ENCODE measurements around the gene ZG16B.

The ZG16B gene

GRCh38 chr16:2806286-2806685 lies 23.8 kb upstream of the ZG16B start:
- no peak for DNase-seq

DNA sequence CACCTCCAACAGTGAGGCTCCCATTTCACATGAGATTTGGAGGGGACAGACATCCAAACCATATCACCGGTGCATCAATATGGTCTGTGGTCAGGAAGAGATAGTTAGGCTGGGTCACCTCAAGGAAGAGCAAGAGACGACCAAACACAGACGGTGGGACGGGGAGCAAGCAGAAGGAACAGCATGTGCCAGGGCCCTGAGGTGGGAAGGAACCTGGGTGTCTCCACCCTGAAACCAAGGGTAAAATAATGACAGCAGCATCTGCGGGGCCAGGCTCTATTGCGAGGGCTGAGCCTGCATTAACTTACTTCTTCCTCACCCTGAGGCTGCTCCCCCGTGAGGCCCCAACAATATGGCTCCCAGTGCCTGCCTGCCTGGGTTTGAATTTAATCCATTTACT lies 21.9 kb upstream of the ZG16B start:
- no peak for DNase-seq

- DNase-seq = no peak
Measured at GRCh38 chr16:2809149-2809760, 20.8 kb upstream of the ZG16B start.

- DNase-seq = no peak
Measured at GRCh38 chr16:2810651-2811050, 19.5 kb upstream of the ZG16B start.

DNA sequence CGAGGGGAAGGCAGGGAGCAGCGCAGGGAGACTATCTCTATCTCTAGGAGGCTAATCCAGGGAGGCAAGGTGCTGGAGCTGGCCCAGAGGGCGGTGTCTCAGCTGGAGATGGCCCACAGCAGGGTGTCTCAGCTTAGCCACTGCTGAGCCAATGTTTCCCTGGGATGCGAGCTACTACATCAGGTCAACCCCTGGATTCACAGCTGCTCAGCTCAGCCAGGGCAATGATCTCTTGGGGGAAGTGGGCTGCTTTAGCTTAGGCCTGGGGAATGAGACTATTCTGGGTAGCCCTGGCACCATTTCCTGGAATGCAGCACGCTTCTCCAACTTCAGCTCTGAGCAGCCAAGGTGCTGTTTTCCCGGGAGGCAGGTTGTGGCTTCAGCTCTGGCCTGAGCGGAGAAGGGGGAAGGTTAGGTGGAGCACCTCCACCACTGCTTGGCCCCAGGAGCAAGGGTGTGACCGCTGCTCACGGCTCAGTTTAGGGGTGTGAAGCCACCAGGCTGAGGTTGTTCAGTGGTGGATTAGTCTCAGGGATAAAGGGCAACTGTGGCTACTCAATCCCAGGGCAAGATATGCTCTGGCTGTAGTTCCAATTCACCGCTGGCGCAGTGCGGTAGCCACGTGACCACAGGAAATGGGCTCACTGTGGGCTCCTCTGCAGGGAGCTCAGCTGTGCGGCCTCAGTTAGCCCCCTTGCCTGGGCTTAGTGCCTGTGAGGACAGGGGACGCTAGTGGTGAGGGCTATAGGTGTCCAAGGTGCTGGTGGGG lies 18.2 kb upstream of the ZG16B start:
- DNase-seq = no peak

DNA sequence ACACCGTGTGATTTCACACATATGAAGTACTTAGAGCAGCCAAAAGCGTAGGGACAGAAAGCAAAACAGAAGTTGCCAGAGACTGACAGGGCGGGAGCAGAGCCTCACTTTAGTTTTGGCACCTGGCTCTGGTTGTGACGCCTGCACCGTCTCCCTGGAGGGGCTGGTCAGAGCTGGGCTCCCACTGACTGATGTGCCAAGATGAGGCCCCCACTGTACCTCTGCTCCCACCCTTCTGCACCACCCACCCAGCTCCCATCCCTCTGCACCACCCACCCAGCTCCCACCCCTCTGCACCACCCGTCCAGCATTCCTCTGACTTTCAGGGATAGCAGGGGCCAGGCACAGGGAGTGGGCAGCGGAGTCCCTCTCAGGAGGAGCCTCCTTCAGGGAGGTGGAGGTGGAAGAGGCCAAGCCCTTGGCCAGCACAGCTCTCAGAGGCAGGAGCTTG lies 16.3 kb upstream of the ZG16B start:
- no peak for DNase-seq

GRCh38 chr16:2814551-2815298 lies 15.4 kb upstream of the ZG16B start:
- no peak for DNase-seq

- DNase-seq = no peak
Measured at GRCh38 chr16:2815299-2815771, 14.8 kb upstream of the ZG16B start.

DNA sequence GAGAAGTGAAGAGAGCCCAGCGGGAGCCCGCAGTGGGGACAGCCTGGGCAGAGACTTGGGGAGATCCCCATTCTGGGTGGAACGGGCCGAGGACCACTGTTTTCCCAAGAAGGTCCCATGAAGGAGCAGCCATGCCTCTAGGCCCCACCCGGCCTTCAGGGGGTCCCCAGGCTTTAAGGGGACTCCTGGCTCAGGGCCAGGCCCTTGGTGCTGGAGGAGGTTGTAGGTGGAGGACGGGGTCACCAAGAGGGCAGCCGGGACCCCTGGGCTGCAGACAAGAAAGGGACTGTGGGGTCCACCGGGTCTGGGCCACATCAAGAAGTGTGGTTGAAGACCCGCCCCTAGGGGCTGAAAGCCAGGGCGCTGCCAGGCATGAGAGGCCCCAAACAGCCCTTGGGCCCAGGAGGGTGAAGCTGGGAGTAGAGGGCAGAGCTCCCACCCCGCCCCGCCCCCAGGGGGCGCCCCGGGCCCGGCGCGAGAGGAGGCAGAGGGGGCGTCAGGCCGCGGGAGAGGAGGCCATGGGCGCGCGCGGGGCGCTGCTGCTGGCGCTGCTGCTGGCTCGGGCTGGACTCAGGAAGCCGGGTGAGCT lies 13.3 kb upstream of the ZG16B start, which contains the start of gene PRSS21:
TSS of gene PRSS21 (plus strand) at position 487 of the 589 bp plus-strand sequence. CDS start at position 519, 32 bp downstream.
- no peak for DNase-seq

DNA sequence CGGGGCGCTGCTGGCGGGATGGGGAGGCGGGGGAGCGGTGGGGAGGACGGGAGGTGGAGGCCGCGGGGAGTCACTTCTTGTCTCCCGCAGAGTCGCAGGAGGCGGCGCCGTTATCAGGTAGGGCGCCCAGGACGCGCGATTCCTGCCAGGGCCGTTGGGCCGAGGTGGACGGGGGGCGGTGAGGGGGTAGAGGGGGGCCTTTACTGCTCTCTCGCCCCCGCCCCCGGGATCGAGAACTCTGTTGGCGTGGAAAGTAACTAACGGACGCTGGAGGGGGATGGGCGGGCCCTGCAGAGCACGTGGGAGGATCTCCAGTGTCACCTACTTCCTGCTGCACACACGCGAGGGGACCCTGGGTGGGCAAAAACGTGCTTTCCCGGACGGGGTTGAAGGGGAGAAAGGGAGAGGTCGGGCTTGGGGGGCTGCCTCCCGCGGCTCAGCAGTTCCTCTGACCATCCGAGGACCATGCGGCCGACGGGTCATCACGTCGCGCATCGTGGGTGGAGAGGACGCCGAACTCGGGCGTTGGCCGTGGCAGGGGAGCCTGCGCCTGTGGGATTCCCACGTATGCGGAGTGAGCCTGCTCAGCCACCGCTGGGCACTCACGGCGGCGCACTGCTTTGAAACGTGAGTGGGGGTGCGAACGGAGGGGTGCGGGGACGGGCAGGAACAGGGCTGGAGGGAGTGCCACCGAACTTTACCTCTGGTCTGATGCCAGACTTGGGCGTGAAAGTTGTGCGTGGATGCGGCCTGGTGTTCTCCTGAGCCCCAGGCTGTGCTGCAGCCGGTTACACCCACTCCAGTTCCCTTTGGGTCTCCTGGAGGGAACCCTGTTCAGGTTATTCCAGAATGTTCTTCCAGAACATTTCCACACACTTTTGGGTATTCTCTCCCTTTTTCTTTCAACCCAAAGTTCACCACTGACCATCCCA lies 12.5 kb upstream of the ZG16B start:
- DNase-seq = no peak

DNA sequence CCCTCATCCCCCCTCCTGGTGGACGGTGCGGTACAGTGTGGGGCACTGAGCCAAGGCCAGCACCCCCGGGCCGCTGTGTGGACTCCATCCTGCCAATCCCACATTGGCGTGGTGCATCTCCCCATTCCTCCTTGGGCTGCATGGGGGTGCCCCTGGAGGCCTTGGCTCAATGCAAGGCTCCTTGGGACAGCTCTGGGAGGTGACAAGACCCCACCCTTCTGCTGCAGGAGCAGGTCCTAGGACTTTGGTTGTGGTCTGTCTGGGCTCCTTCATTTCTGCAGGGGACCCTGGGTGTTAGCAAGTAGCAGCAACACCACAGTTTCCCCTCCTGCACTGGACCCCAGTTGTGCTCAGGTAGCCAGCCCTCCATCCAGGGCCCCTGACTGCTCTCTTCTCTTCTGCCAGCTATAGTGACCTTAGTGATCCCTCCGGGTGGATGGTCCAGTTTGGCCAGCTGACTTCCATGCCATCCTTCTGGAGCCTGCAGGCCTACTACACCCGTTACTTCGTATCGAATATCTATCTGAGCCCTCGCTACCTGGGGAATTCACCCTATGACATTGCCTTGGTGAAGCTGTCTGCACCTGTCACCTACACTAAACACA lies 11.7 kb upstream of the ZG16B start:
- no peak for DNase-seq

DNA sequence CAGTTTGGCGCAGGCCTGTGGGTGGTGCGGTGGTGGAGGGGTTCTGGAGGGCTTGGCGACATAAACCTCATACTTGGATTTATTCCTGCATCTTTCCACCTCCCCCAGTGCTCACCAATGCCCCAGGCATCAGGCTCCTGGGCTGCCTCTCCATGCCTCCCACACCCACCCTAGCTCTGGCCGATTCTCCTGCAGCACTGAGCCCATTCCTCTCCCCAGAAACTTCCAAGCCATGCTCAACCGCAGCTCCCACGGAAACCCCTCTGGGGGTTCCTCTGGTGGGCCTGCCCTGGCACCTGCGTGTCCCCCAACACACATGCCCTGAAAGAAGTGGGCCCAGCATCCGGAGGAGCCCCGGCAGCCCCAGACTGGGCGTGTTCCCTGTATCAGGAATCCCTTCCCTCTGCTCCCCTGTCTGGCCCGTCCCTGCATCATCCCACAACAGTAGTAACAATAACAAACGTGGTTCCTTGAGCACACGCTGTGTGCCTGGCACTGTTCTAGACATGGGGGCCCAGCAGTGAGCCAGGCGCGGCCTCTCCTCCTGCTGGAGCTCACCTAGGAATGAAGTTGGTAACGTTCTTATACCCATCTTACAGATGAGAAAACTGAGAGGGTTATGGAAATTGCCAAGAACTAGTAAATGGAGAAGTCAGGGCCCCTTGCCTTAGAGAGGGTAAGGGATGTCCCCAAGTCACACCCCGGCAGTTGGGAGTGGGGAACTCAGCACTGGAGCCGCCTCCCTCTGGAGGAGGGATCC lies 10.7 kb upstream of the ZG16B start:
- no peak for DNase-seq

- DNase-seq = no peak
Measured at GRCh38 chr16:2819939-2820835, 9.9 kb upstream of the ZG16B start.

GRCh38 chr16:2820836-2821486 lies 9.1 kb upstream of the ZG16B start:
- DNase-seq = no peak

DNA sequence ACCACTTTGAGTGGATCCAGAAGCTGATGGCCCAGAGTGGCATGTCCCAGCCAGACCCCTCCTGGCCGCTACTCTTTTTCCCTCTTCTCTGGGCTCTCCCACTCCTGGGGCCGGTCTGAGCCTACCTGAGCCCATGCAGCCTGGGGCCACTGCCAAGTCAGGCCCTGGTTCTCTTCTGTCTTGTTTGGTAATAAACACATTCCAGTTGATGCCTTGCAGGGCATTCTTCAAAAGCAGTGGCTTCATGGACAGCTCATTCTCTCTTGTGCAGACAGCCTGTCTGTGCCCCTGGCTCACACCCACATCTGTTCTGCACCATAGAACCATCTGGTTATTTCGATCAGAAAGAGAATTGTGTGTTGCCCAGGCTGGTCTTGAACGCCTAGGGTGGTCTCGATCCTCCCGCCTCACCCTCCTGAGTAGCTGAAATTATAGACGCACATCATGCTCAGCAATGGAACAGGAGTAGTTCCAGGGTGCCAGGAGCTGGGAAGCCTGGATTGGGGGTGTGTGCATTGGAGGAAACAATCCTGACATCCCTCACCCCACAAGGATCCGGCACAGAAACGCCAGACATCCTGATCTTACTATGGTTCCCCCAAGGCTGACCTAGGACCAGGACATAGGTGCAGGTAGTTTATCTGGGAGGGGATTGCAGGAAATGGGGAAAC lies 8.5 kb upstream of the ZG16B start:
- no peak for DNase-seq

DNA sequence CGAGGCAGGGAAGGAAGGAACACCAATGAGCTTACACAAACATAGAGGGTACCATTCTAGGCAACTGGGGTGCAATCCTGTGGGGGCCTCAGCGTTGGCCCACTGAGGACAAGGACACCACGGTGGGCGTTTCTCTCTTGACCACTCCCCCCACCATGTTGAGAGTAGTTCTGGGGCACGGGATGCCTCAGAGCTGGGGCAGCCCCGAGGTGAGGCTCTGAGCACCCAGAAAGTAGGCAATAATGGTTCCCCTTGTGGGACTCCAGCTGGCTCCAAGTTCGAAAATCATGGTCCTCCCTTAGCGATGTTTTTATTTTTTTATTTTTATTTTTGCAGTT lies 8.0 kb upstream of the ZG16B start:
- DNase-seq = no peak

DNA sequence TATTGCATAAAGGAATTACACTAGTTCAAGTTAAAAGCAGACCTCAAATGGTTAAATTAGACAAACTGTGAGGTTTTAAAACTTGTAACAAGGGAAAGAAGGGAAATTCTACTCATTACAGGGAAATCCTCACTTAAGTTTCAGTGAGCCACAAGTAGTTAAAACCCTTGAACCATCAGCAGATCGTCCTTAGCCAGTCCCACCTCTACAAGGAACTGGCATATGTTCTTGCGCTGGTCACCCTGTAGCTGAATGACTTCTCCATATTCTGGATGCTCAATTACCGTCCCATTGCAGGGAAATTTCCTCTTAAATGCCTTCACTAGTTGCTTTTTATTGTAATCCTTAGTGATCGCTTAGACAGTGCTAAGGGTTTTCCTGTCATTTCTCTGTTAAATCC lies 7.6 kb upstream of the ZG16B start:
- DNase-seq = no peak

DNA sequence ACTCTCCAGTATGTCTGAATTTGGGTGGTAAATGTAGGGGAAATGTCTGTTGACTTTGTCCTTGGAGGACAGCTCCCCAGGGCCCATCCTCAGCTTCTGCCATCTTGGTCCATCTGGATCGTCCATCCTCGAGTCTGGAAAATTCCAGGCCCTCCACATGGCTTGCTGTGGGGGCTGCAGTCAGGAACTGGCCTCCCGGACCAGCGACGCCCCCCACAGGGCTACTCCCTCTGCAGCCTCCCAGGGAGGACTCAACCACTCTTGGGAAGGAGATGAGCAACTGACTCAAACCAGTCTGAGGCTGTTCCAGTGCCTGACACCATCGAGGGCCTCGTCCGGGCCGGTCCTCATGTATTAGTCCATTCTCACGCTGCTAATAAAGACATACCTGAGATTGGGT lies 5.5 kb upstream of the ZG16B start:
- no peak for DNase-seq

Measured in fibroblast of skin of right quadriceps (primary cell).